Pancreas (tissue), 10 donors: Measurements from ENCODE around the gene ZMIZ1. TPM values are rescaled to one million over a fixed set of nuclear protein-coding genes. Genes with fewer than 3 reads are reported as not detected.

Source experiments
- ATAC-seq, 4 donors: fragments of 200-7000 bp; cut with Tn5 transposase; one replicate each; pipeline versions ENCODE4 v1.8.0 to v1.9.1; 2020; ENCODE audit warnings: mild to moderate bottlenecking in 4 of 4, moderate library complexity in 4 of 4
- DNase-seq, 6 donors: peaks; one replicate each; pipeline ENCODE4 v3.0.0-alpha.2; 2020
- FAIRE-seq: peaks from 2 replicates; lab custom pipeline; 2012; peaks lifted over from hg19 to GRCh38; lab: Jason Lieb, UNC
- H3K27ac ChIP-seq, 4 donors: fragments of 200-600 bp; sonication (generic); 1 replicate in 3 of 4; 2 replicates in 1 of 4; pipeline versions ENCODE4 v1.5.0 to v1.8.0; 2020
- H3K27me3 ChIP-seq, 4 donors: fragments of 200-600 bp; one replicate each; pipeline ENCODE4 v1.8.0; 2021
- H3K36me3 ChIP-seq, 3 donors: fragments of 200-600 bp; sonication (generic) in 1 of 3; one replicate each; pipeline versions ENCODE4 v1.5.0 to v1.8.0; 2020 to 2021
- H3K4me1 ChIP-seq, 3 donors: fragments of 200-600 bp; one replicate each; pipeline ENCODE4 v1.8.0; 2021
- H3K4me3 ChIP-seq, 4 donors: fragments of 200-600 bp; sonication (generic) in 2 of 4; one replicate each; pipeline versions ENCODE4 v1.5.0 to v1.8.0; 2020 to 2021
- H3K9me3 ChIP-seq, 4 donors: fragments of 200-600 bp; one replicate each; pipeline ENCODE4 v1.8.0; 2021
- WGBS, 2 donors: extraction: QIAGEN DNeasy Blood & Tissue Kit; methylation state at CpG; one replicate each; pipeline ENCODE4 v1.1.7; 2013; 5-methylcytosine and 5-hydroxymethylcytosine counted together
- intact Hi-C, 3 donors: fragments of 100-400 bp; cut with DNase I; formaldehyde crosslinking; loops; one replicate each; pipeline versions ENCODE4 v1.11.1 to v1.14.2; 2022
- polyA plus RNA-seq, 2 donors: library from polyadenylated mRNA; stranded (reverse); fragments of 200-250 nt; gene quantifications; one replicate each; pipeline ENCODE4 v1.2.3, GENCODE V29; 2013
- total RNA-seq, 6 donors: library from RNA; stranded (reverse); fragmentation: NEBNext Ultra II Directional in 4 of 6; extraction: Animal tissue kit (Norgen Biotek cat#: 25700) in 4 of 6; gene quantifications; one replicate each; pipeline versions ENCODE4 v1.2.1 to v1.2.4, GENCODE V29; 2021 to 2023
- TF ChIP-seq, protein P1 (sequence below), 4 donors: fragments of 200-600 bp; sonication (generic) in 3 of 4; IDR thresholded peaks; one replicate each; pipeline versions ENCODE4 v1.5.0 to v1.8.0; 2021; ENCODE audit warnings: antibody characterized with exemption in 4 of 4
- donor health status: healthy with polysubstance abuse.
- donor health status: DM: no; HTN: no; CAD: no; lungs with moderate emphysema.
- donor health status: DM: no; HTN: no; CAD: no.
- donor health status: control.
- donor health status: control.
- donor health status: Bipolar disorder and iron deficiency.
- donor health status: DM: yes; HTN: yes; CAD: no.
- donor health status: DM: no; HTN: no; CAD: no.
- donor health status: DM: no; HTN: no; CAD: no.
- donor health status: DM: yes; HTN: yes; CAD: no.

Gene ZMIZ1
- total and polyA plus RNA-seq, 8 donors, result 14.5 to 45.0 (median 21.9) TPM

DNA sequence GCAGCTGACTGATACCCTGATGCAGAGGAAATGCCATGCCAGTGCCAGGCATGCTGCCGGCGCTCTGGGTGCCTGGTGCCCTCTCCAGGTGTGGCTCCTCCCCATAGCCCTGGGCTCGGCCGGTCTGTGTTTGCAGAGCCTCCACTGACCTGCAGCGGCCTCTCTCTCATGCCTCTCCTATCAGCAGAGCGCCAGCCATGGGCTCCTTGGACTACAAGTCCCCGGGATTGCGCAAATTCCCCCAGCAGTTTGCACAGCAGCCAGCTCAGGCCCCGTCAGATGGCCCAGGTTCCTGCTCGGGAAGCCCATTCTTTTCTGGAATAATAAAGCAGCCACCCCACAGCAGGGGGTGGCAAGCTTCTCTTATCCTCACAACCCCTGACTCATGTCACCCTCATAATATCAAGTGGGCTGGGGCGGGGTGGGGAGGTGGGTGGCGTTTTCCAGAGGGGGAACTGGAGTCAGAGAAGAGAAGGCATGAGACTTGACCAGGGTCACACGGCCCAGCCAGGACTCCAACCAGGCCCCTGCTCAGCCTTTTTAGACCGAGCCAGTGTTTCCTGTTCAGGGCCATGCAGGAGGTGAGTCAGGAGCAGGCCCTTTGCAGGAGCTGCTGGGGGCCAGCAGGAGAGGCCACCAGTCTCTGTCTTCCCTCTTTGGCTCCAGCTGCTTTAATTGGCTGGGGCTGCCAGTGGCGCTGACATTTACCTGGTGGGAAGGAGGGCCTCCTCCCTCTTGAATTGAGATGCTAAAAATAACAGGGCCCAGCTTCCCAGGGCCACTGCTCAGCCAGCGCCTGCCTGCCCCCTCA is 58.6 kb downstream of the ZMIZ1 start:
- 15 to 23% methylated on average over 16 of the region's 16 CpGs for WGBS, 2 donors
- Histone ChIP-seq H3K36me3 (peaks cover 0 to 10% (median 0%) of the 10 kb centered on the region in 3 donors), H3K4me3 (no peak overlapping the region), H3K9me3 (no peaks in the 10 kb centered on the region), H3K27ac (peak overlapping the region; percentile 48 to 57 (median 51)), H3K27me3 (no peaks in the 10 kb centered on the region), H3K4me1 (peaks cover 18 to 36% (median 23%) of the 10 kb centered on the region in 3 donors)
- FAIRE-seq (no peak), ATAC-seq (peak; percentile 96 to 98 (median 98)), DNase-seq (peak; percentile 90 to 98 (median 96))
- TF ChIP-seq, protein P1, sequence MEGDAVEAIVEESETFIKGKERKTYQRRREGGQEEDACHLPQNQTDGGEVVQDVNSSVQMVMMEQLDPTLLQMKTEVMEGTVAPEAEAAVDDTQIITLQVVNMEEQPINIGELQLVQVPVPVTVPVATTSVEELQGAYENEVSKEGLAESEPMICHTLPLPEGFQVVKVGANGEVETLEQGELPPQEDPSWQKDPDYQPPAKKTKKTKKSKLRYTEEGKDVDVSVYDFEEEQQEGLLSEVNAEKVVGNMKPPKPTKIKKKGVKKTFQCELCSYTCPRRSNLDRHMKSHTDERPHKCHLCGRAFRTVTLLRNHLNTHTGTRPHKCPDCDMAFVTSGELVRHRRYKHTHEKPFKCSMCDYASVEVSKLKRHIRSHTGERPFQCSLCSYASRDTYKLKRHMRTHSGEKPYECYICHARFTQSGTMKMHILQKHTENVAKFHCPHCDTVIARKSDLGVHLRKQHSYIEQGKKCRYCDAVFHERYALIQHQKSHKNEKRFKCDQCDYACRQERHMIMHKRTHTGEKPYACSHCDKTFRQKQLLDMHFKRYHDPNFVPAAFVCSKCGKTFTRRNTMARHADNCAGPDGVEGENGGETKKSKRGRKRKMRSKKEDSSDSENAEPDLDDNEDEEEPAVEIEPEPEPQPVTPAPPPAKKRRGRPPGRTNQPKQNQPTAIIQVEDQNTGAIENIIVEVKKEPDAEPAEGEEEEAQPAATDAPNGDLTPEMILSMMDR (IDR thresholded peaks at IDR 0.05), result no peak
- intact Hi-C loops, result no loop called here

DNA sequence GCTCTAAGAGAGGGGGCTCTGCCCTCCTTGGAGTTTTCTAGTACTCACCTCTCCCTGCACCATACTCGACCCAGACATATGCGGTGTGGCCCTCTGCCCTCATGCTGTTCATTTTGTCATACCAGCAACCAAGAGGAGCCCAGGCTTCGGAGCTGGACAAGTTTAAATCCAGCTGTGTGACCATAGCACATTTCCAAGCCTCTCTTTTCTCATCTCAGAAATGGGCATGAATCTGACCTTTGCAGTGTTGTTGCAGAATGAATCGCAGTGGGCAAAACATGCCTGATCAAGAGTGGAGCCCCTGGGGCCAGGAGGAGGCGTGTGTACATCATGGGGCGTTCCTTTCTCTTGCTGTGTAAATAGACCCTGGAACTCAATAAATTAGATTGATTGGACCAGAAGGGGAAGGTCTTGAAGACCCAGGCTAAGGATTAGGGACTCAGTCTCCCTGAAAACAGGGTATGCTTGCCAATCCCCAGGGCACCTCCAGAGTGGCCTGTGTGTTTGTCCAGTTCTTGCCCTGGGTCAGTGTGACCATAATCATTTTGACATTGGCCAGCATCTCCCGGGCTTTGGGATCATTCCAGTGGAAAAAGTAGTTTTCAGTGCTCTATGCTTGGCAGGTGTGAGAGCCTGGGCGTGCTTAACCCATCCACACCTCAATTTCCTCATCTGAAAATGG is 59.6 kb downstream of the ZMIZ1 start:
- peak overlapping the region in 2 of 4 donors; percentile 48 to 57 for H3K27ac ChIP-seq

DNA sequence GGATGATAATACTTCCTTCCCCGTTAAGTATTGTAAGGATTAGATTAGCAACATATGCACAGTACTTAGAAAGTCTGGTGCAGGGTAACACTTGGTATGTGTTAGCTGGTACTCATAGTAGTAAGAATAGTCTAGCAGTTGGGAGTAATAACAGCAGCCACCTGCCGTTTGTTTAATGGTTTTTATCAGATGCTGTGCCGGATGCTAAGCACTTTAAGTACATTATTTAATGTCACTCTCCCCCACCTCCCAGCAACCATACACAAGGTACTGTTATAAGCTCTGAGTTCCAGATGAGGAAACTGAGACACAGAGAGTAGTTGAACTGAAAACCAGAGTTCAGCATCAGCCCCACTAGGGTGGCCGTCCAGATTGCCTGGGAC is 60.1 kb downstream of the ZMIZ1 start:
- Histone ChIP-seq H3K4me1 (peaks cover 18 to 30% (median 18%) of the 10 kb centered on the region in 3 donors), H3K27me3 (no peaks in the 10 kb centered on the region), H3K9me3 (no peaks in the 10 kb centered on the region), H3K36me3 (peaks cover 0 to 4% (median 0%) of the 10 kb centered on the region in 3 donors), H3K4me3 (no peak overlapping the region), H3K27ac (no peak overlapping the region)
- DNase-seq, result no peak
- FAIRE-seq, result no peak
- 49 to 52% methylated on average over 4 of the region's 4 CpGs for WGBS, 2 donors
- TF ChIP-seq, protein P1 (IDR thresholded peaks at IDR 0.05), result no peak
- ATAC-seq, result no peak
- intact Hi-C loops, result no loop called here

More for the DNA sequence above, 59.6 kb downstream of the ZMIZ1 start:
- Histone ChIP-seq H3K27me3 (no peaks in the 10 kb centered on the region), H3K4me3 (no peak overlapping the region), H3K36me3 (peaks cover 0 to 4% (median 0%) of the 10 kb centered on the region in 3 donors), H3K9me3 (no peaks in the 10 kb centered on the region), H3K4me1 (peaks cover 18 to 34% (median 21%) of the 10 kb centered on the region in 3 donors)
- FAIRE-seq, result no peak
- TF ChIP-seq, protein P1 (IDR thresholded peaks at IDR 0.05), result no peak
- DNase-seq, result no peak
- intact Hi-C loops, result no loop called here
- 77% methylated on average over 8 of the region's 8 CpGs for WGBS, 2 donors
- ATAC-seq, result no peak

DNA sequence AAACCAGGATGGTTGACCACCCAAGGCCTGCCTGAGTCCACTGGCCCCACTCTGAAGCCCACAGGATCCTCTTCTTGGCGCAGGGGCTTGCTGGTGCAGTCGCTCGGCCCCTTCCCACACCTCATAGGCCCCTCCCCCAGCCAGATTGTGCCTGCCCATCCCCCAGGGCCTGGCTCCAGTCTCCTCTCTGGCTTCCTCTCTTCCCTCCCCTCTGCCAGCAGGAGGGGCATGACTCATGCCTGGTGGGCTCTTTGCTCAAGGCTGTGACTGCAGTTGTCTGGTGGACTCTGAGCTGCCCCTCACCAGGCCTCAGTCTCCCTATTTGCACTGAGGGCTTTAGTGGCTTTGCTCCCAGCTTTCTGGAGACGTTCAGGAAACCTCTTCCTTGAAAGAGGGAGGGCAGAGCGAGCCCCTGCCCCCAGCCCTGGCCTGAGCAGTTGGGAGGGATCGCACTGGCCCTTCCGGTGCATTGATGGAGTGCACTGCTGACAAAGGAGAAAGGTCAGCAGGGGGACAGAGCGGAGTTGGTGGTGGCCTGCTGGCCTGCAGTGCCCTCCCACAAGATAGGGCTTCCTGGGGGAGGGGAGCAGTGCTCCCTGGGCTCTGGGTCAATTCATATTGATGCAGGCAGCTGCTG is 60.7 kb downstream of the ZMIZ1 start:
- peaks cover 0 to 4% (median 0%) of the 10 kb centered on the region in 3 donors for H3K36me3 ChIP-seq
- FAIRE-seq (no peak), DNase-seq (no peak), ATAC-seq (no peak)
- WGBS, 2 donors, result 84 to 85% methylated on average over 8 of the region's 8 CpGs
- peaks cover 18 to 30% (median 18%) of the 10 kb centered on the region in 3 donors for H3K4me1 ChIP-seq
- H3K27me3 ChIP-seq, result no peaks in the 10 kb centered on the region
- intact Hi-C loops, result no loop called here
- TF ChIP-seq, protein P1 (IDR thresholded peaks at IDR 0.05), result no peak
- no peaks in the 10 kb centered on the region for H3K9me3 ChIP-seq
- H3K4me3 ChIP-seq, result no peak overlapping the region
- no peak overlapping the region for H3K27ac ChIP-seq
